Measurements from ENCODE around the gene MAST1.

Gene MAST1

GRCh38 chr19:12918253-12918652 is 79.9 kb downstream of the MAST1 start:
- DNase-seq (ENCODE audit: low read depth, low spot score), result no peak
- H3K4me3 ChIP-seq (ENCODE audit: low read length), result no peak overlapping the region; the same call in 1 of the 2 replicates

GRCh38 chr19:12921047-12921446 is 82.7 kb downstream of the MAST1 start:
- DNase-seq (ENCODE audit: low read depth, low spot score), result no peak
- no peak overlapping the region for H3K4me3 ChIP-seq (ENCODE audit: low read length)

GRCh38 chr19:12922959-12923358 is 84.6 kb downstream of the MAST1 start:
- DNase-seq (ENCODE audit: low read depth, low spot score), result no peak
- H3K4me3 ChIP-seq (ENCODE audit: low read length), result no peak overlapping the region
